HepG2 (cell line): ENCODE measurements around the gene SFT2D1. TPM values are rescaled to one million over a fixed set of nuclear protein-coding genes. Genes with fewer than 3 reads are reported as not detected.

Experiments used
- ATAC-seq: fragments of 200-7000 bp; cut with Tn5 transposase; 3 replicates; pipeline ENCODE4 v1.9.1; 2020; ENCODE audit warnings: mild to moderate bottlenecking, moderate library complexity
- BruUV-seq: library from RNA; stranded (reverse); fragments of 400-500 nt; replicated peaks from 2 replicates; lab custom pipeline; 2021; lab: Mats Ljungman, UMichigan
- CTCF ChIA-PET: fragments of 300-600 bp; formaldehyde crosslinking; extraction: SDS; loops from one replicate; lab custom pipeline; 2021; ENCODE audit warnings: low total read pairs, inconsistent platforms, low intra/inter-chr PET ratio; lab: Yijun Ruan, JAX
- POLR2A ChIA-PET: fragments of 350-600 bp; sonication (Branson Sonifier 250); formaldehyde crosslinking; loops from one replicate; lab custom pipeline; 2020; ENCODE audit warnings: antibody characterized with exemption, inconsistent platforms; lab: Yijun Ruan, JAX
- DNase-seq: peaks from one replicate; pipeline ENCODE4 v3.0.0-alpha.2; 2015; ENCODE audit warnings: low spot score
- FAIRE-seq: peaks from 3 replicates; lab custom pipeline; 2011; peaks lifted over from hg19 to GRCh38; lab: Jason Lieb, UNC
- H2AFZ ChIP-seq: one replicate; pipeline ENCODE4 v1.6.1; 2011; ENCODE audit warnings: low read length, inconsistent platforms
- H3K27ac ChIP-seq: fragments of 300-600 bp; 3 replicates; pipeline ENCODE4 v1.8.0; 2011; ENCODE audit warnings: mixed run types, mild to moderate bottlenecking, mixed read lengths, low read length, inconsistent platforms; ENCODE audit not compliant: insufficient read depth; ENCODE audit errors: extremely low read length
- H3K27me3 ChIP-seq, 2 experiments: fragments of 200-600 bp in 1 of 2; 2 replicates in 1 of 2; 3 replicates in 1 of 2; pipeline versions ENCODE4 v1.6.0 to v1.8.0; 2011; ENCODE audit warnings: low read length in 2 of 2, mild to moderate bottlenecking in 2 of 2, moderate library complexity in 2 of 2, inconsistent platforms in 1 of 2; ENCODE audit not compliant: insufficient read depth in 2 of 2, control insufficient read depth in 1 of 2
- H3K36me3 ChIP-seq, 2 experiments: fragments of 200-600 bp in 1 of 2; replicated peaks in 1 of 2; 2 replicates in 1 of 2; 3 replicates in 1 of 2; pipeline versions ENCODE4 v1.5.1 to v1.8.0; 2011; ENCODE audit warnings: low read length in 2 of 2, inconsistent platforms in 1 of 2; ENCODE audit not compliant: insufficient read depth in 2 of 2, control insufficient read depth in 1 of 2
- H3K4me1 ChIP-seq: 2 replicates; pipeline ENCODE4 v1.5.1; 2012; ENCODE audit warnings: low read length, inconsistent platforms; ENCODE audit not compliant: insufficient read depth
- H3K4me2 ChIP-seq: 2 replicates; pipeline ENCODE4 v1.6.0; 2011; ENCODE audit warnings: low read depth, low read length, inconsistent platforms
- H3K4me3 ChIP-seq, 3 experiments: fragments of 200-600 bp in 1 of 3; sonication (generic), shearing (Covaris generic) in 1 of 3; replicated peaks in 1 of 3; 2 replicates each; pipeline ENCODE4 v1.5.1; 2011 to 2016; ENCODE audit warnings: low read length in 3 of 3, inconsistent platforms in 2 of 3, low read depth in 2 of 3, mild to moderate bottlenecking in 2 of 3, control low read depth in 1 of 3, mixed read lengths in 1 of 3; ENCODE audit not compliant: insufficient read depth in 1 of 3
- H3K79me2 ChIP-seq: one replicate; pipeline ENCODE4 v1.6.1; 2011; ENCODE audit warnings: low read length, inconsistent platforms; ENCODE audit not compliant: insufficient read depth
- H3K9ac ChIP-seq: 2 replicates; pipeline ENCODE4 v1.6.0; 2011; ENCODE audit warnings: mild to moderate bottlenecking, low read depth, low read length, inconsistent platforms; ENCODE audit not compliant: insufficient read depth
- H3K9me3 ChIP-seq: 2 replicates; pipeline ENCODE4 v1.5.1; 2012; ENCODE audit warnings: mild to moderate bottlenecking, low read length
- H4K20me1 ChIP-seq: 2 replicates; pipeline ENCODE4 v1.6.0; 2011; ENCODE audit warnings: inconsistent platforms, mild to moderate bottlenecking, low read length, moderate library complexity; ENCODE audit not compliant: insufficient read depth
- DRAP1 ChIP-seq: IDR thresholded peaks from 2 replicates; pipeline ENCODE4 v1.6.1; 2016; ENCODE audit warnings: missing genetic modification reagents, missing compliant biosample characterization
- JDP2 ChIP-seq: sonication (generic); formaldehyde crosslinking; IDR thresholded peaks from 2 replicates; pipeline ENCODE4 v1.8.1; 2022; ENCODE audit warnings: missing genetic modification reagents, borderline replicate concordance
- PCBP2 ChIP-seq: fragments of 200-400 bp; formaldehyde crosslinking; optimal IDR thresholded peaks from 2 replicates; pipeline ENCODE3; 2018; ENCODE audit warnings: low read length, low read depth; ENCODE audit not compliant: poor library complexity, severe bottlenecking
- PHF8 ChIP-seq: sonication (generic); formaldehyde crosslinking; IDR thresholded peaks from 2 replicates; pipeline ENCODE4 v1.5.0; 2020; ENCODE audit warnings: missing genetic modification reagents
- RBM22 ChIP-seq: fragments of 200-400 bp; formaldehyde crosslinking; optimal IDR thresholded peaks from 2 replicates; pipeline ENCODE3; 2017; ENCODE audit warnings: mild to moderate bottlenecking, low read length, moderate library complexity
- SALL1 ChIP-seq: sonication (generic); formaldehyde crosslinking; IDR thresholded peaks from 2 replicates; pipeline ENCODE4 v1.8.0; 2022; ENCODE audit warnings: mild to moderate bottlenecking, missing genetic modification reagents
- ZNF260 ChIP-seq: sonication (generic); formaldehyde crosslinking; IDR thresholded peaks from 2 replicates; pipeline ENCODE4 v1.4.0; 2020; ENCODE audit warnings: missing genetic modification reagents, low read depth, mild to moderate bottlenecking, borderline replicate concordance
- ZNF362 ChIP-seq: sonication (generic); formaldehyde crosslinking; IDR thresholded peaks from 2 replicates; pipeline ENCODE4 v1.4.0; 2020; ENCODE audit warnings: missing genetic modification reagents, mild to moderate bottlenecking, borderline replicate concordance
- ZNF512B ChIP-seq: sonication (generic); formaldehyde crosslinking; IDR thresholded peaks from 2 replicates; pipeline ENCODE4 v1.5.1; 2020; ENCODE audit warnings: missing genetic modification reagents, mild to moderate bottlenecking, borderline replicate concordance
- ZNF703 ChIP-seq: sonication (generic); formaldehyde crosslinking; IDR thresholded peaks from 2 replicates; pipeline ENCODE4 v1.5.1; 2020; ENCODE audit warnings: missing genetic modification reagents, mild to moderate bottlenecking, moderate library complexity, borderline replicate concordance
- WGBS: methylation state at CpG from one replicate; pipeline ENCODE4 v1.1.6; 2017; ENCODE audit warnings: low lambda C conversion rate; 5-methylcytosine and 5-hydroxymethylcytosine counted together
- in situ Hi-C: cut with HindIII; loops from 2 replicates; pipeline ENCODE4 v1.10.0; 2017; ENCODE audit warnings: low pct_unique_long_range_greater_than_20kb; ENCODE audit not compliant: extremely low pct_ligation_motif_present
- intact Hi-C: fragments of 100-400 bp; cut with micrococcal nuclease; formaldehyde crosslinking; loops from one replicate; pipeline ENCODE4 v1.10.0; 2022; ENCODE audit not compliant: unreplicated experiment
- polyA plus RNA-seq, 8 experiments: library from polyadenylated mRNA; depleted of rRNA in 3 of 8; stranded (reverse) in 7 of 8; unstranded in 1 of 8; fragments of >200 nt; fragmentation: Illumina TruSeq in 4 of 8; extraction: Trizol in 4 of 8; gene quantifications; 2 replicates each; pipeline versions ENCODE4 v1.2.1 to v1.2.3, GENCODE V29; 2011 to 2016; ENCODE audit warnings: low read depth in 4 of 8, missing spikeins in 1 of 8, mixed read lengths in 1 of 8; ENCODE audit not compliant: insufficient read depth in 1 of 8
- total RNA-seq, 5 experiments: library from RNA; depleted of rRNA; stranded (reverse); fragments of >200 nt; fragmentation: Illumina TruSeq; extraction: Trizol; gene quantifications; 2 replicates each; pipeline ENCODE4 v1.2.3, GENCODE V29; 2016; ENCODE audit warnings: low read depth in 1 of 5
- TF ChIP-seq, protein P1 (sequence below): sonication (generic); formaldehyde crosslinking; IDR thresholded peaks from 2 replicates; pipeline ENCODE4 v1.4.0; 2020; ENCODE audit warnings: missing genetic modification reagents

SFT2D1 gene
- total and polyA plus RNA-seq, 2 of the 13 experiments (the other 11 are each of a cell fraction or from before 2014, with no cell fraction given), result 115 to 147 TPM

- peaks cover 2% of the 10 kb centered on the region; the same call in 1 of the 2 replicates for H3K9me3 ChIP-seq
- CTCF ChIA-PET, result no interaction called here
- no peak overlapping the region for H3K9ac ChIP-seq
- peaks cover 0 to 7% of the 10 kb centered on the region in 2 experiments; a peak in 1 of 5 replicates for H3K36me3 ChIP-seq
- no peak overlapping the region for H3K4me2 ChIP-seq
- TF ChIP-seq, protein P1, sequence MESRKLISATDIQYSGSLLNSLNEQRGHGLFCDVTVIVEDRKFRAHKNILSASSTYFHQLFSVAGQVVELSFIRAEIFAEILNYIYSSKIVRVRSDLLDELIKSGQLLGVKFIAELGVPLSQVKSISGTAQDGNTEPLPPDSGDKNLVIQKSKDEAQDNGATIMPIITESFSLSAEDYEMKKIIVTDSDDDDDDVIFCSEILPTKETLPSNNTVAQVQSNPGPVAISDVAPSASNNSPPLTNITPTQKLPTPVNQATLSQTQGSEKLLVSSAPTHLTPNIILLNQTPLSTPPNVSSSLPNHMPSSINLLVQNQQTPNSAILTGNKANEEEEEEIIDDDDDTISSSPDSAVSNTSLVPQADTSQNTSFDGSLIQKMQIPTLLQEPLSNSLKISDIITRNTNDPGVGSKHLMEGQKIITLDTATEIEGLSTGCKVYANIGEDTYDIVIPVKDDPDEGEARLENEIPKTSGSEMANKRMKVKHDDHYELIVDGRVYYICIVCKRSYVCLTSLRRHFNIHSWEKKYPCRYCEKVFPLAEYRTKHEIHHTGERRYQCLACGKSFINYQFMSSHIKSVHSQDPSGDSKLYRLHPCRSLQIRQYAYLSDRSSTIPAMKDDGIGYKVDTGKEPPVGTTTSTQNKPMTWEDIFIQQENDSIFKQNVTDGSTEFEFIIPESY, result 0 out of 2 replicates have a peak, but pooled peaks have one; percentile 59
- TF ChIP-seq DRAP1 (CRISPR knock-in tag) (no peak), ZNF703 (0 out of 2 replicates have a peak, but pooled peaks have one; percentile 28)
- H3K4me1 ChIP-seq, result peaks cover 82% of the 10 kb centered on the region
- 95% methylated on average over 8 of the region's 8 CpGs for WGBS
- no peak overlapping the region for H3K4me3 ChIP-seq
- FAIRE-seq, result no peak
- intact Hi-C loops (no loop called here), in situ Hi-C loops (no loop called here)
- H3K79me2 ChIP-seq, result peaks cover 40% of the 10 kb centered on the region
- H2AFZ ChIP-seq, result no peak overlapping the region
- POLR2A ChIA-PET, result interaction anchor here (1.4 kb wide), 1 partner anchor 17 kb away, joined by 4 read pairs; no protein-coding TSS in a partner anchor
- no peak for ATAC-seq
- no TSS peak for BruUV-seq
- H3K27ac ChIP-seq, result no peak overlapping the region
- no peak for DNase-seq
- no peaks in the 10 kb centered on the region; a peak in 1 of 5 replicates for H3K27me3 ChIP-seq
- H4K20me1 ChIP-seq, result peaks cover 19% of the 10 kb centered on the region
These were observed 1.9 kb upstream of the SFT2D1 start for GRCh38 chr6:166344240-166344639.

GRCh38 chr6:166343150-166343487 lies 774 bp upstream of the SFT2D1 start:
- H3K4me1 ChIP-seq, result peaks cover 82% of the 10 kb centered on the region
- H4K20me1 ChIP-seq, result peaks cover 28% of the 10 kb centered on the region
- no peaks in the 10 kb centered on the region; a peak in 1 of 5 replicates for H3K27me3 ChIP-seq
- POLR2A ChIA-PET, result interaction anchor here (0.7 to 2.7 kb wide), 12 partner anchors 12 to 284 kb away, joined by 3 to 24 read pairs (median 6); no protein-coding TSS in a partner anchor
- peak; percentile 28 for DNase-seq
- FAIRE-seq, result no peak
- WGBS, result 2% methylated on average over 3 of the region's 3 CpGs
- H2AFZ ChIP-seq, result no peak overlapping the region
- CTCF ChIA-PET, result no interaction called here
- H3K36me3 ChIP-seq, result peaks cover 1 to 17% of the 10 kb centered on the region in 2 experiments; a peak in 3 of 5 replicates
- H3K4me3 ChIP-seq, result peak overlapping the region; percentile 89 to 99 (median 98)
- H3K4me2 ChIP-seq, result peak overlapping the region; percentile 78
- peak; percentile 12 for ATAC-seq
- H3K79me2 ChIP-seq, result peaks cover 51% of the 10 kb centered on the region
- in situ Hi-C loops (no loop called here), intact Hi-C loops (no loop called here)
- peak overlapping the region; percentile 98 for H3K9ac ChIP-seq
- H3K9me3 ChIP-seq, result no peaks in the 10 kb centered on the region
- BruUV-seq, result no TSS peak
- H3K27ac ChIP-seq, result peak overlapping the region; percentile 80
- TF ChIP-seq ZNF260, result no peak
- TF ChIP-seq ZNF362 (CRISPR knock-in tag), result no peak
- TF ChIP-seq ZNF512B (CRISPR knock-in tag), result no peak
- no peak for TF ChIP-seq PHF8 (CRISPR knock-in tag)
- TF ChIP-seq SALL1 (CRISPR knock-in tag), result no peak
- no peak for TF ChIP-seq JDP2 (CRISPR knock-in tag)
- no peak for TF ChIP-seq PCBP2
- TF ChIP-seq RBM22, result no peak
